ENCODE measurements around the gene FMOD. TPM values are rescaled to one million over a fixed set of nuclear protein-coding genes. Genes with fewer than 3 reads are reported as not detected.

FMOD gene
- total RNA-seq, 1 donor from 2014 or later, result 0.26 TPM

DNA sequence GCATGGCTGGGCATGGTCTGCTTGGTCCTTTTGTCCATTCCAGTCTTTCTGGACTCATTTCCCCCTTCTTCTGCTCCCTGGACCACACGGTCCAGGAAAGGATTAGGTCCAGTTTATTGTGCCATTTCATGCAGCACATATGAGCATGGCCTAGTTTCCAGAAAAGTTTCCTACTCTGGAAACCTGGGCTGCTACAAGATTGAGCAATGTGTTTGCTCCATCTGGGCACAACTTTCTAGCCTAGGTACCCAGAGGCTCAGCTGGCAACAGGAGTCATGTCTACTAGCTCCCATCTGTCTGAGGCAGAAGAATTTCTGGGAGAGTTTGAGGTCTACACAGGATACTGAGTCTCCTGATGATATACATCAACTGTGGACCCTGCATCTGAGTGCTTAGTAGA, 14.8 kb downstream of the FMOD start:
- no peaks in the 10 kb centered on the region for H3K27me3 ChIP-seq (ENCODE audit: control insufficient read depth, insufficient read depth, low read length)
- H3K36me3 ChIP-seq (ENCODE audit: control insufficient read depth, insufficient read depth, low read length), result no peaks in the 10 kb centered on the region
- TF ChIP-seq, protein P1, sequence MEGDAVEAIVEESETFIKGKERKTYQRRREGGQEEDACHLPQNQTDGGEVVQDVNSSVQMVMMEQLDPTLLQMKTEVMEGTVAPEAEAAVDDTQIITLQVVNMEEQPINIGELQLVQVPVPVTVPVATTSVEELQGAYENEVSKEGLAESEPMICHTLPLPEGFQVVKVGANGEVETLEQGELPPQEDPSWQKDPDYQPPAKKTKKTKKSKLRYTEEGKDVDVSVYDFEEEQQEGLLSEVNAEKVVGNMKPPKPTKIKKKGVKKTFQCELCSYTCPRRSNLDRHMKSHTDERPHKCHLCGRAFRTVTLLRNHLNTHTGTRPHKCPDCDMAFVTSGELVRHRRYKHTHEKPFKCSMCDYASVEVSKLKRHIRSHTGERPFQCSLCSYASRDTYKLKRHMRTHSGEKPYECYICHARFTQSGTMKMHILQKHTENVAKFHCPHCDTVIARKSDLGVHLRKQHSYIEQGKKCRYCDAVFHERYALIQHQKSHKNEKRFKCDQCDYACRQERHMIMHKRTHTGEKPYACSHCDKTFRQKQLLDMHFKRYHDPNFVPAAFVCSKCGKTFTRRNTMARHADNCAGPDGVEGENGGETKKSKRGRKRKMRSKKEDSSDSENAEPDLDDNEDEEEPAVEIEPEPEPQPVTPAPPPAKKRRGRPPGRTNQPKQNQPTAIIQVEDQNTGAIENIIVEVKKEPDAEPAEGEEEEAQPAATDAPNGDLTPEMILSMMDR (IDR thresholded peaks at IDR 0.05; ENCODE audit: insufficient read depth, low read length, severe bottlenecking), result no peak
- H3K4me3 ChIP-seq (ENCODE audit: low read depth, low read length), result no peak overlapping the region
- FAIRE-seq (no peak), DNase-seq (ENCODE audit: low read depth) (no peak)

DNA sequence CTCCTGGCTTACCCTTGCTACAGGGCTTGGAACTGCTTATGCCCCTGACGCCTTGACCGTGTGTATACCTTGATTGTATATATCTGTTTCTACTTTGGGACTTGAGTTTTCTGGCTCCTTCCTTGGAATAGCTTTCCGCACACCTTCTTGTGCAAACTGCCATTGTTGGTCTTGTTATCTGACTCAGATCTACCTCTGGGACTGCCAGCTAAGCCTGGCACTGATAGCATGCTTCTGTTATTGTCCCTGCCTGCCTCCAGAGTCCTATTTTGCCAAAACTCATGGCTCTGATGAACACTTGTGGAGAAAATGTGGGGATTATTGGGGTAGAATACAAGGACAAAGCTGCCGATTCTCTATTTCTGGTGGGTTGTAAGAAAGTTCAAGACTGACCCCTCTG, 15.4 kb downstream of the FMOD start:
- TF ChIP-seq, protein P1 (IDR thresholded peaks at IDR 0.05; ENCODE audit: insufficient read depth, low read length, severe bottlenecking), result no peak
- Histone ChIP-seq H3K27me3 (ENCODE audit: control insufficient read depth, insufficient read depth, low read length) (no peaks in the 10 kb centered on the region), H3K4me3 (ENCODE audit: low read depth, low read length) (no peak overlapping the region), H3K36me3 (ENCODE audit: control insufficient read depth, insufficient read depth, low read length) (no peaks in the 10 kb centered on the region)
- FAIRE-seq, result no peak
- DNase-seq (ENCODE audit: low read depth), result peak; percentile 30

DNA sequence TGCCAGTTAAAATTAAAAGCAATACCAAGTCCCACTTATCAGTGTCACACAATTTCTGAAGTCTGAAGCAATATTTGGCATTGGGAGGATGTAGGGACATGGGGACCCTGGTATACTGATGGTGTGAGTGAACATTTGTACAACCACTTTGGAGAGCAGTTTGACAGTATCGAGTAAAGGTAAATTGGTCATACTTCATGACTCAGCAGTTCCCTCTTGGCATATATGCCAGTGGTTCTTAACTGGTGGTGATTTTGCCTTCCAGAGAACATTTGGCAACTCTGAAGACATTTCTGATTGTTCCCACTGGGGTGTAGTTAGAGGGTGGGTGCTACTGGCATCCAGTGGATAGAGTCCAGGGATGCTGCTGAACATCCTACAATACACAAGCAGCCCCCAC, 19.7 kb downstream of the FMOD start:
- DNase-seq (ENCODE audit: low read depth), result peak; percentile 67
- FAIRE-seq, result no peak

DNA sequence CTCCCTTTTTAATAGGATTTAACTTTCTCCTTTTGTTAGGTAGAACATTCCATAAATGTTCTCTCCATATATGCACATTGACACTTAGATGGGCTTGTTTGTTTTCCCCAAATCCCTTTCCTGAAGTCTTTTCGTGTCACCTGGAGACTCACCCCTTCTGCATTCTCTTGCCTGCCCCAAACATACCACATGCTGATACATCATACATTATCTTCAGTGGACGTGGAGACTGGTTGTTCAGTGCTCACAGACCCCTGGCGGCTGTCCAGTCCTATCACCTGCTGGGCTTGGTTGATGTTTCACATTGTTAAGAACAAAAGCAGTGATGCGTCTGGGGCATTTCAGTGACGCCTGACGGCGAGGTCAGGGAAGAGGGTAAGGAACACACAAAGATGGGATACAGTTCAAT, 22.2 kb downstream of the FMOD start:
- H3K4me3 ChIP-seq (ENCODE audit: low read depth, low read length), result no peak overlapping the region
- DNase-seq (ENCODE audit: low read depth), result peak; percentile 51
- TF ChIP-seq, protein P1 (IDR thresholded peaks at IDR 0.05; ENCODE audit: insufficient read depth, low read length, severe bottlenecking), result no peak
- peaks cover 2% of the 10 kb centered on the region for H3K27me3 ChIP-seq (ENCODE audit: control insufficient read depth, insufficient read depth, low read length)
- H3K36me3 ChIP-seq (ENCODE audit: control insufficient read depth, insufficient read depth, low read length), result no peaks in the 10 kb centered on the region
- no peak for FAIRE-seq

More for the DNA sequence above, 19.7 kb downstream of the FMOD start:
- Histone ChIP-seq H3K4me3 (ENCODE audit: low read depth, low read length) (no peak overlapping the region), H3K36me3 (ENCODE audit: control insufficient read depth, insufficient read depth, low read length) (no peaks in the 10 kb centered on the region), H3K27me3 (ENCODE audit: control insufficient read depth, insufficient read depth, low read length) (no peaks in the 10 kb centered on the region)
- TF ChIP-seq, protein P1 (IDR thresholded peaks at IDR 0.05; ENCODE audit: insufficient read depth, low read length, severe bottlenecking), result no peak

DNA sequence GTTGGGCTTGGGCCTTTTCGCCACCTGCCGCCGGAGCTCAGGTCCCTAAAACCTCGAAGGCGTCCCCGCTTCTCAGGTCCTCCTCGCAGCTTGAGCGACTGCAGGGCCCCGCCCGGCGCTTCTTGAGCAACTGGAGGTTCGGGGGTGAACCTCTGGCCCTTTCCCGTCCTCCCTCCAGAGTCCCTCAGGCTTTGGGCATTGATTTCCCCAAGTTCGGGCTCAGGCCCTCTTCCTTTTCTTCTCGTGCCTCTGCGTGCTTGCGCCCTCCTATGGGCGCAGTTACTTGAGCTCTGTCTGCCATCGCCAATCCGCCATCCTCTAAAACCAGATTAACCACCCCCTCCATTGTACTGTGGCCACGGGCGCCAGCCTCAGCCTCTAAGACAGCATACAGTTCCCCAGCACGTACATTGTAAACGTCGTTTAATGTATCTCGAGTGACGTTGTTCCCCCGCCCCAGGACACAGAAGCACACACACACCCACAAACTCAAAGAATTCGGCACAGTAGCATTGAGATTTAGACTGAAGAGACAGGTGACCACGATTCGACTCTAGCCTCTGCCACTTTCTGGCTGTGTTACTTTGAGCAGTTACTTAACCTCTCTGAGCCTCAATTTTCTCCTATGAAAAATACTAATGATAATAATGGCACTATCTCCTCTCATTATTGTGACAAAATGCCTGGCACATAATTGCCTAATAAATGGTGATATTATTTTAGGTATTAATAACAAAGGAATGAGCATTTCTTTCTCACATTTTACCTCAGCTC, 23.1 kb downstream of the FMOD start:
- Histone ChIP-seq H3K27me3 (ENCODE audit: control insufficient read depth, insufficient read depth, low read length) (peaks cover 2% of the 10 kb centered on the region), H3K4me3 (ENCODE audit: low read depth, low read length) (peak overlapping the region; percentile 43), H3K36me3 (ENCODE audit: control insufficient read depth, insufficient read depth, low read length) (no peaks in the 10 kb centered on the region)
- TF ChIP-seq, protein P1 (IDR thresholded peaks at IDR 0.05; ENCODE audit: insufficient read depth, low read length, severe bottlenecking), result peak; percentile 51
- FAIRE-seq (no peak), DNase-seq (ENCODE audit: low read depth) (peak; percentile 73)

All from bronchial epithelial cell (primary cell).